Measurements from ENCODE around the gene SH3RF3. TPM values are rescaled to one million over a fixed set of nuclear protein-coding genes. Genes with fewer than 3 reads are reported as not detected.

SH3RF3 gene
- total and polyA plus RNA-seq, 10 of the 15 experiments (the other 5 are each of a cell fraction or from before 2014, with no cell fraction given), result 0.08 to 8.8 (median 2.3) TPM

GRCh38 chr2:109379507-109379906 is 250.5 kb downstream of the SH3RF3 start:
- FAIRE-seq (no peak), DNase-seq (ENCODE audit: low read depth, low spot score) (no peak), ATAC-seq (no peak)
- no peak for TF ChIP-seq ZNF207 (IDR thresholded peaks at IDR 0.05; ENCODE audit: borderline replicate concordance)
- no peak for TF ChIP-seq GATAD2B (conservative IDR thresholded peaks at IDR 0.05; ENCODE audit: low read depth)
- no peak for TF ChIP-seq JUND (IDR thresholded peaks at IDR 0.05; ENCODE audit: low read depth, low read length)
- no peak for TF ChIP-seq EP300 (IDR thresholded peaks at IDR 0.05; ENCODE audit: borderline replicate concordance in 1 of 2, control insufficient read depth in 1 of 2, low read depth in 2 of 2, low read length in 2 of 2)
- TF ChIP-seq CBFB (IDR thresholded peaks at IDR 0.05; ENCODE audit: low read depth), result no peak
- TF ChIP-seq POLR2A (IDR thresholded peaks at IDR 0.05; ENCODE audit: low read depth, low read length), result no peak
- no peak for TF ChIP-seq ZBTB33 (IDR thresholded peaks at IDR 0.05)
- no peak for TF ChIP-seq IKZF1 (conservative IDR thresholded peaks at IDR 0.05)
- no peak for TF ChIP-seq ZNF217 (IDR thresholded peaks at IDR 0.05)
- TF ChIP-seq RAD51 (IDR thresholded peaks at IDR 0.05), result no peak
- no peak for TF ChIP-seq ATF3 (IDR thresholded peaks at IDR 0.05; ENCODE audit: borderline replicate concordance, extremely low read depth, low read depth, low read length)
- TF ChIP-seq SIN3A (IDR thresholded peaks at IDR 0.05; ENCODE audit: low read depth, low read length), result no peak
- ChIA-PET POLR2A (no interaction called here), RAD21 (ENCODE audit: unreplicated experiment) (no interaction called here), CTCF (interaction anchor here (1.1 kb wide), 1 partner anchor 131 kb away, joined by 4 read pairs; no protein-coding TSS in a partner anchor), SMC1A (ENCODE audit: uncharacterized antibody, unreplicated experiment) (interaction anchor here (0.7 kb wide), 1 partner anchor 14 kb away, joined by 3 read pairs; no protein-coding TSS in a partner anchor)
- no peaks in the 10 kb centered on the region; a peak in 2 of 4 replicates for H3K36me3 ChIP-seq (ENCODE audit: control insufficient read depth in 2 of 2, insufficient read depth in 2 of 2, low read length in 1 of 2)
- H3K27me3 ChIP-seq (replicated peaks in 1 of 2; ENCODE audit: control insufficient read depth in 2 of 2, insufficient read depth in 2 of 2, low read length in 1 of 2), result no peaks in the 10 kb centered on the region
- H3K27ac ChIP-seq (ENCODE audit: control insufficient read depth, insufficient read depth), result no peak overlapping the region
- no peaks in the 10 kb centered on the region for H4K20me1 ChIP-seq (ENCODE audit: control insufficient read depth, insufficient read depth)
- intact Hi-C loops (cut with micrococcal nuclease; ENCODE audit: unreplicated experiment) (no loop called here), in situ Hi-C loops (cut with MboI) (no loop called here)
- no peak overlapping the region for H2AFZ ChIP-seq (ENCODE audit: control insufficient read depth, low read depth, low read length)
- no TSS peak for BruUV-seq (replicated peaks)
- no peaks in the 10 kb centered on the region for H3K79me2 ChIP-seq (ENCODE audit: control insufficient read depth, insufficient read depth, low read length)
- H3K9me3 ChIP-seq (replicated peaks; ENCODE audit: control insufficient read depth, insufficient read depth, low read length), result no peaks in the 10 kb centered on the region
- no peak overlapping the region for H3K9ac ChIP-seq (ENCODE audit: control insufficient read depth, insufficient read depth, low read length)
- 46% methylated on average over 7 of the region's 7 CpGs for WGBS (ENCODE audit: insufficient coverage, insufficient replicate concordance, low lambda C conversion rate, missing lambda C conversion rate)
- no peak overlapping the region for H3K4me3 ChIP-seq
- H3K4me1 ChIP-seq (ENCODE audit: control insufficient read depth, insufficient read depth, low read length), result no peaks in the 10 kb centered on the region
- H3K4me2 ChIP-seq (ENCODE audit: control insufficient read depth, insufficient read depth), result no peak overlapping the region

Data from GM12878 (cell line).